ENCODE results near the gene BBX. TPM values are rescaled to one million over a fixed set of nuclear protein-coding genes. Genes with fewer than 3 reads are reported as not detected.

Gene BBX
- total and polyA plus RNA-seq, 2 of the 13 experiments (the other 11 are each of a cell fraction or from before 2014, with no cell fraction given) = 13.7 to 23.2 TPM

- no peak for TF ChIP-seq CREB3 (CRISPR knock-in tag; IDR thresholded peaks at IDR 0.05)
- no peak for TF ChIP-seq ZNF20 (CRISPR knock-in tag; IDR thresholded peaks at IDR 0.05)
- no peak for TF ChIP-seq ZNF564 (CRISPR knock-in tag; IDR thresholded peaks at IDR 0.05)
These were observed 2.3 kb downstream of the BBX start (continued) for GRCh38 chr3:107524841-107525643.

GRCh38 chr3:107525644-107526305 is 3.0 kb downstream of the BBX start:
- no peak for FAIRE-seq
- Histone ChIP-seq H3K36me3 (replicated peaks in 1 of 2; ENCODE audit: control insufficient read depth in 1 of 2, insufficient read depth in 2 of 2, low read length in 2 of 2) (no peaks in the 10 kb centered on the region; a peak in 3 of 5 replicates), H3K9me3 (ENCODE audit: low read length) (no peaks in the 10 kb centered on the region), H3K79me2 (ENCODE audit: insufficient read depth, low read length) (peaks cover 31% of the 10 kb centered on the region), H4K20me1 (ENCODE audit: insufficient read depth, low read length) (no peaks in the 10 kb centered on the region), H3K4me2 (ENCODE audit: low read depth, low read length) (peak overlapping the region; percentile 88), H2AFZ (ENCODE audit: low read length) (no peak overlapping the region), H3K4me3 (replicated peaks in 1 of 3; ENCODE audit: insufficient read depth in 1 of 3, low read depth in 2 of 3, low read length in 3 of 3) (peak overlapping the region; percentile 80 to 91 (median 86)), H3K4me1 (ENCODE audit: insufficient read depth, low read length) (peaks cover 22% of the 10 kb centered on the region), H3K9ac (ENCODE audit: insufficient read depth, low read depth, low read length) (peak overlapping the region; percentile 77), H3K27me3 (ENCODE audit: control insufficient read depth in 1 of 2, insufficient read depth in 2 of 2, low read length in 2 of 2) (no peaks in the 10 kb centered on the region; a peak in 1 of 5 replicates), H3K27ac (ENCODE audit: extremely low read length, insufficient read depth, low read length) (peak overlapping the region; percentile 42)
- BruUV-seq (replicated peaks) = no TSS peak
- ChIA-PET CTCF (ENCODE audit: low intra/inter-chr PET ratio, low total read pairs) (no interaction called here), POLR2A (interaction anchor here (1.4 kb wide), 1 partner anchor 55 kb away, joined by 3 read pairs; no protein-coding TSS in a partner anchor)
- ATAC-seq = peak; percentile 8; the same call in 2 of the 3 replicates
- in situ Hi-C loops (cut with HindIII; ENCODE audit: extremely low pct_ligation_motif_present, low pct_unique_long_range_greater_than_20kb) = loop anchor here (25.0 kb wide), 1 partner anchor 288 kb away; no protein-coding TSS in a partner anchor
- no peak for DNase-seq (ENCODE audit: low spot score)
- 12% methylated on average over 14 of the region's 28 CpGs for WGBS (ENCODE audit: low lambda C conversion rate)
- intact Hi-C loops (cut with micrococcal nuclease; ENCODE audit: unreplicated experiment) = no loop called here
- no peak; the same call in 1 of the 2 replicates for TF ChIP-seq KLF12 (CRISPR knock-in tag; IDR thresholded peaks at IDR 0.05; ENCODE audit: borderline replicate concordance)
- TF ChIP-seq BRD4 (CRISPR knock-in tag; IDR thresholded peaks at IDR 0.05) = no peak
- 0 out of 2 replicates have a peak, but pooled peaks have one; percentile 35 for TF ChIP-seq PHF21A (CRISPR knock-in tag; IDR thresholded peaks at IDR 0.05)
- TF ChIP-seq THAP9 (CRISPR knock-in tag; IDR thresholded peaks at IDR 0.05; ENCODE audit: borderline replicate concordance) = peak; percentile 23; the same call in 1 of the 2 replicates
- TF ChIP-seq KDM2A (CRISPR knock-in tag; IDR thresholded peaks at IDR 0.05; ENCODE audit: borderline replicate concordance, low read depth) = peak; percentile 26; the same call in 1 of the 2 replicates
- TF ChIP-seq ZNF687 (CRISPR knock-in tag; IDR thresholded peaks at IDR 0.05) = peak; percentile 71
- no peak for TF ChIP-seq ZNF263 (CRISPR knock-in tag; IDR thresholded peaks at IDR 0.05)
